Nephron (organoid): Measurements from ENCODE around the gene ZIC2.

ENCODE experiments used
- H3K27ac Mint-ChIP-seq, 3 experiments: 2 replicates each; pipeline ENCODE4 v1.8.0; 2020; ENCODE audit warnings: mixed read lengths in 3 of 3, mild to moderate bottlenecking in 2 of 3, moderate library complexity in 1 of 3
- H3K27me3 Mint-ChIP-seq: 2 replicates; pipeline ENCODE4 v1.8.0; 2021; ENCODE audit warnings: low read depth, mild to moderate bottlenecking, moderate library complexity, mixed read lengths
- H3K36me3 Mint-ChIP-seq: 2 replicates; pipeline ENCODE4 v1.8.0; 2020; ENCODE audit warnings: low read depth, mixed read lengths
- H3K4me1 Mint-ChIP-seq: 2 replicates; pipeline ENCODE4 v1.8.0; 2020; ENCODE audit warnings: mixed read lengths
- H3K4me3 Mint-ChIP-seq, 3 experiments: 2 replicates each; pipeline ENCODE4 v1.8.0; 2020; ENCODE audit warnings: mild to moderate bottlenecking in 3 of 3, mixed read lengths in 3 of 3, moderate library complexity in 2 of 3
- H3K9me3 Mint-ChIP-seq: 2 replicates; pipeline ENCODE4 v1.8.0; 2020; ENCODE audit warnings: mixed read lengths
- TF ChIP-seq, protein P1 (sequence below), 3 experiments: fragments of 200-600 bp; sonication (generic); IDR thresholded peaks; one replicate each; pipeline ENCODE4 v1.5.0; 2021; ENCODE audit warnings: antibody characterized with exemption in 3 of 3; ENCODE audit not compliant: unreplicated experiment in 3 of 3

Gene ZIC2

DNA sequence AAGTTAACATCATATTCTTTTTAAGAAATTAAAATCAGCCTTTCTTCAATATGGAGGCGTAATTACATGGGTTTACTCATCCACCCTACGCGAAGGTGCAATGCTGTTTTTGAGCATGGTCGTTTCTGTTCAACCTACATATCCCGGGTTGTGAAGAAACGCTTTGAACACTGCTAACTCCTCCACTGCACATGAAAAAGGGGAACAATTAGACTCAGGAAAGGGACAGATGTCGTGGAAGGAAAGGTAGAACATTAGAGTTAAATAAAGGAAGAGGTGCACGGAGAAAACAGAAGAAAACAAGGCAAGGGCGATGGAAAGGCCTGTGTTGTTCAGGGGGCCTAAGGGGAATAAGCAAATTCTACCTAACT is 14.1 kb upstream of the ZIC2 start:
- H3K4me3 Mint-ChIP-seq = peak overlapping the region; percentile 73 to 78 (median 78)
- peaks cover 88% of the 10 kb centered on the region for H3K27me3 Mint-ChIP-seq
- H3K36me3 Mint-ChIP-seq = peaks cover 3% of the 10 kb centered on the region
- H3K27ac Mint-ChIP-seq = peak overlapping the region; percentile 21 to 93 (median 49)
- TF ChIP-seq, protein P1, sequence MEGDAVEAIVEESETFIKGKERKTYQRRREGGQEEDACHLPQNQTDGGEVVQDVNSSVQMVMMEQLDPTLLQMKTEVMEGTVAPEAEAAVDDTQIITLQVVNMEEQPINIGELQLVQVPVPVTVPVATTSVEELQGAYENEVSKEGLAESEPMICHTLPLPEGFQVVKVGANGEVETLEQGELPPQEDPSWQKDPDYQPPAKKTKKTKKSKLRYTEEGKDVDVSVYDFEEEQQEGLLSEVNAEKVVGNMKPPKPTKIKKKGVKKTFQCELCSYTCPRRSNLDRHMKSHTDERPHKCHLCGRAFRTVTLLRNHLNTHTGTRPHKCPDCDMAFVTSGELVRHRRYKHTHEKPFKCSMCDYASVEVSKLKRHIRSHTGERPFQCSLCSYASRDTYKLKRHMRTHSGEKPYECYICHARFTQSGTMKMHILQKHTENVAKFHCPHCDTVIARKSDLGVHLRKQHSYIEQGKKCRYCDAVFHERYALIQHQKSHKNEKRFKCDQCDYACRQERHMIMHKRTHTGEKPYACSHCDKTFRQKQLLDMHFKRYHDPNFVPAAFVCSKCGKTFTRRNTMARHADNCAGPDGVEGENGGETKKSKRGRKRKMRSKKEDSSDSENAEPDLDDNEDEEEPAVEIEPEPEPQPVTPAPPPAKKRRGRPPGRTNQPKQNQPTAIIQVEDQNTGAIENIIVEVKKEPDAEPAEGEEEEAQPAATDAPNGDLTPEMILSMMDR (IDR thresholded peaks at IDR 0.05; ENCODE audit: unreplicated experiment in 3 of 3) = no peak
- H3K4me1 Mint-ChIP-seq = peaks cover 23% of the 10 kb centered on the region
- no peaks in the 10 kb centered on the region for H3K9me3 Mint-ChIP-seq

DNA sequence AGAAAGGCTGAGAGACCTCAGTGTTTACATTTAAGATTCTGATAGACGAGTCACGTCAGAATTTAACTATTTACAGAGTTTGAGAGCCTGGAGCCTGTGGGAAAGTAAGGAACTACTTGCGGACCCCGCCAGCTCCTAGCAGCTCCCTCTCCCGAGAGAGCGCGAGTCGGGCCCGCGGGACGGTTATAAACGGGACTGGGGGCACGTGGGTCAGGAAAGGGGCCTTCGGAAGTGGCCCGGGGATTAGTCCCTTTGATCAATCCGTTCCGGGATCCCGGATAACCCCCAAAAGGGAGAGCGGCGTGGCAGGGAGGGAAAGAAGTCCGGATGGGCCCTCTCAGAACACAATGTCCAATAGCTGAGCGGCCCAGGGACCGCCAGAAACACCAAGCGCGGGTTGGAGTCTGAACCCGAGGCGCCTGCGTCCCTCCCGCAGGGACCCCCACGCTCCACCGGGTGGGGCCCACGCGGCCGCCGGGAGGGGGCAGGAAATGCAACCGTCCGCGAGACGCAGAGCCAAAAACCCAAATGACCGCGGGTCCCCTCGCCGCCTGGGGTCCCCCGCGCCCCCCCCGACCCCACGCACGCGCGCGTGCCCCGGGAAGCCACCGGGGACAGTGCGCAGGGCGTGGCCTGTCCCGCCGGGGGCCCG is 13.6 kb upstream of the ZIC2 start:
- Mint-ChIP-seq H3K36me3 (peaks cover 3% of the 10 kb centered on the region), H3K4me1 (peaks cover 23% of the 10 kb centered on the region), H3K4me3 (peak overlapping the region; percentile 73 to 78 (median 78)), H3K27ac (peak overlapping the region; percentile 21 to 93 (median 49)), H3K27me3 (peaks cover 88% of the 10 kb centered on the region), H3K9me3 (no peaks in the 10 kb centered on the region)
- TF ChIP-seq, protein P1 (IDR thresholded peaks at IDR 0.05; ENCODE audit: unreplicated experiment in 3 of 3) = no peak

DNA sequence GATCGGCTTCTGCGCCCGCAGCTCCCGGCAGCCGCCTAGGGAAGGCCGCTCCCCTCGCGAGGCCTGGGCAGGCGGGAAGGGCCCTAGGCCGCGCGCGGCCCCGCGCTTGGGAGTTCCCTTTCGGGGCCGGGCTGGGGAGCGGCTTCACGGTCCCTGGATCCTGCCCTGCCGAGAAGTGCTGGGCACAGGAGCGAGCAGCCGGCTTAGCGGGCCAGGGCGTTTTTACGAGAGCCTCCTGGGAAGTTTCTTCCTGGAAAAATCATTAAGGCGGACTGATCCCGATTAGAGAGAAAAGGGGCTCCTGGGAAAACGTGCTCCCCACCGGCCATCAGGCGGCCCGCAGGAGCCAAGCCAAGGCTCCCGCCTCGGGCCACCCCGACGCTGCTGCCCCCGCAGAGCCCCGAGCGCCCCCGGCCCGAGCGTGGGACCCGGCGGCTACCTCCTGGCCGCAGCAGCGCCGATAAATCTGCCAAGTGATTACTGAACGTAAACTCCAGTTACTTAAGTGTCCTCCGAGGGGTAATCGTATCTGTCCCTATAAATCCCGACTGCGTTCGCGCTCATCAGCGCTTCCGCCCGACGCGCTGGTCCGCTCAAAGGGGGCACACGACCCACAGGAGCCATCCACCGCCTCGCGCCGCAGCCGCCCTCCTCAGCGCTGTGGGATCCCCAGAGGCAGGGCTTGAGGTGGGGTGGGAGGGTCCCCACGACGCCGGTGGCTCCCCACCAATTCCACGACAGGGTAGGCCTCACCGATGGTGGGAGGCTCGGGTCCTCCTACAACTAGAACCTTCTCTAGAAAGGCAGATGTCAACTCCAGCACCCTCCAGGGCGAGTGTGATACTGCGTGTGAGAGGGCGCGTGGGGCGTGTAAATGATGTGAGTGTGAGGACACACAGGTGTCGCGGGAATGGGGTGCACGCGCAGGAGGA is 12.8 kb upstream of the ZIC2 start:
- peak overlapping the region in 2 of 3 experiments; percentile 25 to 80 for H3K27ac Mint-ChIP-seq
- peaks cover 3% of the 10 kb centered on the region for H3K36me3 Mint-ChIP-seq
- TF ChIP-seq, protein P1 (IDR thresholded peaks at IDR 0.05; ENCODE audit: unreplicated experiment in 3 of 3) = no peak
- peak overlapping the region; percentile 82 to 90 (median 86) for H3K4me3 Mint-ChIP-seq
- peaks cover 88% of the 10 kb centered on the region for H3K27me3 Mint-ChIP-seq
- peaks cover 23% of the 10 kb centered on the region for H3K4me1 Mint-ChIP-seq
- H3K9me3 Mint-ChIP-seq = no peaks in the 10 kb centered on the region

DNA sequence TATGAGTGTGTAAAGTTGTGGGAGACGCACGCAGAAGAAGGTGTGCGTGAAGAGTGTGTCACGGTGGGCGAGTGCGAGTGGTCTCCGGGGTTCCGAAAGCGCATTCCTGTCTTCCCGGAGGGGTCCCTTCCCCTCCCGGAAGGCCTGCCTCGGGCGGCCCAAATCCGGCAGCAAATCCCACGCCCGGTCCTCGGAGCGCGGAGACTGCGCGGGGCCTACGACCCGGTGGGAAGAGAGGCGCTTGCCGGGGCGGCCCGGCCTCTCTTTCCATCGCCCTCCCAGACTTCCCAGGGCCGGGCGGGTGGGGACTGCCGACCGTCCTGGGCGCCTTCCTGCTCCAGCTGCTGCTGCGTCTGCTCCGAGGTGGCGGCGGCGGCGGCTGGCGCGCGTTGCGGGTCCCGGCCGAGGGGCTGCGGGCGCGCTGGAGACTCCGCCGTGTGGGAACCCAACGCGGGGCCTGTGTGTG is 12.1 kb upstream of the ZIC2 start:
- H3K4me1 Mint-ChIP-seq = peaks cover 23% of the 10 kb centered on the region
- peak overlapping the region; percentile 82 to 90 (median 86) for H3K4me3 Mint-ChIP-seq
- H3K27me3 Mint-ChIP-seq = peaks cover 88% of the 10 kb centered on the region
- H3K27ac Mint-ChIP-seq = peak overlapping the region in 2 of 3 experiments; percentile 25 to 80
- peaks cover 3% of the 10 kb centered on the region for H3K36me3 Mint-ChIP-seq
- TF ChIP-seq, protein P1 (IDR thresholded peaks at IDR 0.05; ENCODE audit: unreplicated experiment in 3 of 3) = no peak
- no peaks in the 10 kb centered on the region for H3K9me3 Mint-ChIP-seq

DNA sequence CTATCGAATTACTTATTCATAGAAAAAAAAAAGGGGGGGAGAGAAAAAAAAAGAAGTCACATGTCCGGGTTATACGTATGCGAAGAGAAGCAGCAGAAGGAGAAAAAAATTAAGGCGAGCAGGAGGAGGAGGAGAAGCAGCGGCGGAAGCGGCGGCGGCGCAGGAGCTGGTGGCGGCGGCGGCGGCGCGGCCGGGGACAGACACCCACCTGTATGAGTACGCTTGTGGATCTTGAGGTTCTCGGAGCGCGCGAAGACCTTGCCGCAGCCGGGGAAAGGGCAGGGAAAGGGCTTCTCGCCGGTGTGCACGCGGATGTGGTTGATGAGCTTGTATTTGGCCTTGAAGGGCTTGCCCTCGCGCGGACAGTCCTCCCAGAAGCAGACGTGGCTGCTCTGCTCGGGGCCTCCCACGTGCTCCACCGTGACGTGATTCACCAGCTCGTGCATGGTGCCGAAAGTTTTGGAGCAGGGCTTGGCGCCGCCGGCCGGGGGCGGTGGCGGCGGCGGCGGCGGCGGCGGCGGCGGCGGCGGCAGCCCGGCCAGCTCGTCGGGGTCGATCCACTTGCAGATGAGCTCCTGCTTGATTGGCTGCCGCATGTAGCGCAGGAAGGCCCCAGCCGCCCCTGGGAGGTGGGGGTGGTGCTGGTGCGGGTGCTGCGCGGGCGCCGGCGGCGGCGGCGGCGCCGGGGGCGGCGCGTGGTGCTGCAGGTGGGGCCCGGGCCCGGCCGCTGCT is 11.5 kb upstream of the ZIC2 start:
- Mint-ChIP-seq H3K27me3 (peaks cover 88% of the 10 kb centered on the region), H3K36me3 (peaks cover 3% of the 10 kb centered on the region), H3K27ac (peak overlapping the region in 1 of 3 experiments; percentile 80), H3K4me3 (peak overlapping the region; percentile 80 to 85 (median 82)), H3K9me3 (no peaks in the 10 kb centered on the region), H3K4me1 (peaks cover 23% of the 10 kb centered on the region)
- TF ChIP-seq, protein P1 (IDR thresholded peaks at IDR 0.05; ENCODE audit: unreplicated experiment in 3 of 3) = no peak
